ENCODE data around the gene CD82. TPM values are rescaled to one million over a fixed set of nuclear protein-coding genes. Genes with fewer than 3 reads are reported as not detected.

The CD82 gene
- total RNA-seq, 1 donor = 23.2 TPM

- Histone ChIP-seq H3K4me1 (ENCODE audit: insufficient read depth, low read length) (peaks cover 11% of the 10 kb centered on the region), H3K79me2 (ENCODE audit: insufficient read depth, low read length) (no peaks in the 10 kb centered on the region), H3K4me3 (ENCODE audit: insufficient read depth, low read length) (no peak overlapping the region), H3K4me2 (ENCODE audit: insufficient read depth, low read length) (no peak overlapping the region), H3K9me3 (ENCODE audit: low read depth, low read length) (no peaks in the 10 kb centered on the region), H2AFZ (ENCODE audit: low read length) (no peak overlapping the region), H3K36me3 (ENCODE audit: insufficient read depth, low read length) (peaks cover 4% of the 10 kb centered on the region), H3K27ac (ENCODE audit: low read depth, low read length) (no peak overlapping the region), H4K20me1 (ENCODE audit: insufficient read depth, low read length) (no peaks in the 10 kb centered on the region), H3K27me3 (ENCODE audit: insufficient read depth, low read length) (no peaks in the 10 kb centered on the region)
- TF ChIP-seq CTCF (IDR thresholded peaks at IDR 0.05; ENCODE audit: extremely low read depth, low read depth, low read length) = no peak
- no peak for DNase-seq (ENCODE audit: insufficient read length, low spot score, missing footprints)
Measured at GRCh38 chr11:44585421-44585820, 20.0 kb downstream of the CD82 start.

GRCh38 chr11:44589301-44589700, 23.8 kb downstream of the CD82 start:
- H3K27me3 ChIP-seq (ENCODE audit: insufficient read depth, low read length) = no peaks in the 10 kb centered on the region
- H2AFZ ChIP-seq (ENCODE audit: low read length) = no peak overlapping the region
- H3K4me2 ChIP-seq (ENCODE audit: insufficient read depth, low read length) = no peak overlapping the region
- H3K4me3 ChIP-seq (ENCODE audit: insufficient read depth, low read length) = no peak overlapping the region
- H3K9me3 ChIP-seq (ENCODE audit: low read depth, low read length) = no peaks in the 10 kb centered on the region
- peak; percentile 92 for DNase-seq (ENCODE audit: insufficient read length, low spot score, missing footprints)
- no peaks in the 10 kb centered on the region for H4K20me1 ChIP-seq (ENCODE audit: insufficient read depth, low read length)
- H3K27ac ChIP-seq (ENCODE audit: low read depth, low read length) = peak overlapping the region; percentile 9
- no peaks in the 10 kb centered on the region for H3K79me2 ChIP-seq (ENCODE audit: insufficient read depth, low read length)
- no peak for TF ChIP-seq CTCF (IDR thresholded peaks at IDR 0.05; ENCODE audit: extremely low read depth, low read depth, low read length)
- H3K4me1 ChIP-seq (ENCODE audit: insufficient read depth, low read length) = peaks cover 14% of the 10 kb centered on the region
- H3K36me3 ChIP-seq (ENCODE audit: insufficient read depth, low read length) = peaks cover 4% of the 10 kb centered on the region

GRCh38 chr11:44590769-44591168, 25.3 kb downstream of the CD82 start:
- H3K4me2 ChIP-seq (ENCODE audit: insufficient read depth, low read length) = no peak overlapping the region
- no peaks in the 10 kb centered on the region for H3K27me3 ChIP-seq (ENCODE audit: insufficient read depth, low read length)
- TF ChIP-seq CTCF (IDR thresholded peaks at IDR 0.05; ENCODE audit: extremely low read depth, low read depth, low read length) = no peak
- no peaks in the 10 kb centered on the region for H4K20me1 ChIP-seq (ENCODE audit: insufficient read depth, low read length)
- DNase-seq (ENCODE audit: insufficient read length, low spot score, missing footprints) = no peak
- no peaks in the 10 kb centered on the region for H3K9me3 ChIP-seq (ENCODE audit: low read depth, low read length)
- no peak overlapping the region for H3K27ac ChIP-seq (ENCODE audit: low read depth, low read length)
- H3K36me3 ChIP-seq (ENCODE audit: insufficient read depth, low read length) = peaks cover 4% of the 10 kb centered on the region
- no peak overlapping the region for H3K4me3 ChIP-seq (ENCODE audit: insufficient read depth, low read length)
- peaks cover 14% of the 10 kb centered on the region for H3K4me1 ChIP-seq (ENCODE audit: insufficient read depth, low read length)
- no peaks in the 10 kb centered on the region for H3K79me2 ChIP-seq (ENCODE audit: insufficient read depth, low read length)
- no peak overlapping the region for H2AFZ ChIP-seq (ENCODE audit: low read length)

GRCh38 chr11:44591557-44591956, 26.1 kb downstream of the CD82 start:
- peaks cover 4% of the 10 kb centered on the region for H3K36me3 ChIP-seq (ENCODE audit: insufficient read depth, low read length)
- H4K20me1 ChIP-seq (ENCODE audit: insufficient read depth, low read length) = no peaks in the 10 kb centered on the region
- no peak overlapping the region for H3K4me3 ChIP-seq (ENCODE audit: insufficient read depth, low read length)
- H3K4me1 ChIP-seq (ENCODE audit: insufficient read depth, low read length) = peaks cover 18% of the 10 kb centered on the region
- no peak for TF ChIP-seq CTCF (IDR thresholded peaks at IDR 0.05; ENCODE audit: extremely low read depth, low read depth, low read length)
- no peak overlapping the region for H3K4me2 ChIP-seq (ENCODE audit: insufficient read depth, low read length)
- no peaks in the 10 kb centered on the region for H3K9me3 ChIP-seq (ENCODE audit: low read depth, low read length)
- peak; percentile 58 for DNase-seq (ENCODE audit: insufficient read length, low spot score, missing footprints)
- no peaks in the 10 kb centered on the region for H3K79me2 ChIP-seq (ENCODE audit: insufficient read depth, low read length)
- H2AFZ ChIP-seq (ENCODE audit: low read length) = no peak overlapping the region
- H3K27ac ChIP-seq (ENCODE audit: low read depth, low read length) = no peak overlapping the region
- no peaks in the 10 kb centered on the region for H3K27me3 ChIP-seq (ENCODE audit: insufficient read depth, low read length)
